ENCODE results near the gene CTNNBL1. TPM values are rescaled to one million over a fixed set of nuclear protein-coding genes. Genes with fewer than 3 reads are reported as not detected.

CTNNBL1 gene
- total RNA-seq, 2 experiments from 2014 or later = 72.6 to 93.4 TPM

DNA sequence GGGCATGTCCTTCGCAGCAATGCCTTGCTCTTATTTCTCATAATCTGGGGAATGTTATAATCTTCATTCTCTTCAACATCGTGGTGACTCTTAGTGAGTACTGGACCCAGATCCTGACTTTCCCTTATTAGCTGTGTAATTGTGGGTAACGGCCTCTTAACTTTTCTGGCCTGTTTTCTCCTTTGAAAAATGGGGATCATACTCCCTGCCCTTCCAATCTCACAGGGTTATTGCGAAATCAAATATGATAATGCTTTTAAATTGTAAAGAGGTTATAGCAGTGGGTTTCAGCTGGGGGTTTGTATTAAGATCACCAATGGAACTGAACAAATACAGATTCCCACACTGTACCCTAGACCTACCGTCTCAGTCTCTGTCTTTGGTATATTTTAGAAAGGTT is 77.1 kb downstream of the CTNNBL1 start:
- Mint-ChIP-seq H3K4me3 (no peak overlapping the region), H3K27me3 (no peaks in the 10 kb centered on the region), H3K4me1 (no peaks in the 10 kb centered on the region), H3K27ac (no peak overlapping the region), H3K9me3 (ENCODE audit: low read depth) (no peaks in the 10 kb centered on the region), H3K36me3 (ENCODE audit: low read depth) (peaks cover 21% of the 10 kb centered on the region)
- ChIA-PET CTCF (interaction anchor here (1.7 kb wide), 1 partner anchor 13 kb away, joined by 4 read pairs; no protein-coding TSS in a partner anchor), POLR2A (no interaction called here)
- ATAC-seq (no peak), DNase-seq (no peak)
- intact Hi-C loops (cut with DNase I, micrococcal nuclease) = no loop called here

DNA sequence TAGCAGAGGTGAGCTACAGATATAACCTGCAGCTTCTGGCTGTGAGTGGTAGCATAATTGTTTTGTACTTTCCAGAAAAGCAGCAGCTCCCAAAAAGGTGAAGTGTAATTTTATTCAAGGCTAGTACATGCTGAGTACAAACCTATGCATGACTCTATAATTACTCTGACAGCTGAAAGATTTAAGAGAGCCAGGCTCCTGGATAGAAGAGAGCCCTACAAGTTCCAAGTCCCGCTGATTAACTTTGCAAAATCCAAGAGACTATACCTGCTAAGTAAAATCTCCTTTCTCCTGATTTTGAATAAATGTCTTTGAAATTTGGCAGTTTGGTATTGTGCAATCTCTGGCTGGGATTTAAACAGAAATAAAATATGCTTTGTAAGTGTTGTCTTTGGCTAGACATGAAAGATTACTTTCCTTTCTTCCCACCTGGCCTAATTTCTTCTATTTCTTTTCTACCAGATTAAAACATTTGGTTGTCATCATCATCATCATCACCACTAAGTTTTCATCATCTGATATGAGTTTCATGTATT is 79.5 kb downstream of the CTNNBL1 start:
- H3K27ac Mint-ChIP-seq = no peak overlapping the region

DNA sequence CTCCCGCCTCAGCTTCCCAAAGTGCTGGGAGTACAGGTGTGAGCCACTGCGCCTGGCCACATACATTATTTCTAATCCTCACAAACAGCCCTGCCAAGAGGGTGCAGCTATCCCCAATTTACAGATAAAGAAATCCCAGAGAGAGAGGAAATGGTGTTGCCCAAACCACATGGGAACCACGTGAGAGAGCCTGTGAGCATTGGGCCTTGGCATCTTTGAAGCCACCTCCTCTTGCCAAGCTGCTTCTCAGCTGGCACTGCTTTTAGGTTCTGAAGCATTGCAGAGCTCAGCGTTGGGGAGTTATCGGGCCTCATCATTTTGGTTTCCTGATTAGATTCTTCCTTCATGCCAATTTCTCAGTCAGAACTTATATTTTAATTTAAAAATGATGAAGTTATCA is 80.3 kb downstream of the CTNNBL1 start:
- H3K4me3 Mint-ChIP-seq = no peak overlapping the region
- ChIA-PET CTCF (interaction anchor here (0.8 to 1.1 kb wide), 2 partner anchors 9 to 16 kb away, joined by 3 to 4 read pairs; no protein-coding TSS in a partner anchor), POLR2A (no interaction called here)
- H3K9me3 Mint-ChIP-seq (ENCODE audit: low read depth) = no peaks in the 10 kb centered on the region
- no peak overlapping the region for H3K27ac Mint-ChIP-seq
- intact Hi-C loops (cut with DNase I, micrococcal nuclease) = no loop called here
- peaks cover 33% of the 10 kb centered on the region for H3K36me3 Mint-ChIP-seq (ENCODE audit: low read depth)
- no peaks in the 10 kb centered on the region for H3K27me3 Mint-ChIP-seq
- DNase-seq = no peak
- no peak for ATAC-seq
- H3K4me1 Mint-ChIP-seq = no peaks in the 10 kb centered on the region

More for the DNA sequence above, 79.5 kb downstream of the CTNNBL1 start:
- Mint-ChIP-seq H3K27me3 (no peaks in the 10 kb centered on the region), H3K4me1 (no peaks in the 10 kb centered on the region), H3K36me3 (ENCODE audit: low read depth) (peaks cover 31% of the 10 kb centered on the region), H3K4me3 (no peak overlapping the region), H3K9me3 (ENCODE audit: low read depth) (no peaks in the 10 kb centered on the region)
- ChIA-PET CTCF (interaction anchor here (1.1 kb wide), 1 partner anchor 9 kb away, joined by 3 read pairs; no protein-coding TSS in a partner anchor), POLR2A (no interaction called here)
- intact Hi-C loops (cut with DNase I, micrococcal nuclease) = no loop called here
- DNase-seq = no peak
- ATAC-seq = no peak

DNA sequence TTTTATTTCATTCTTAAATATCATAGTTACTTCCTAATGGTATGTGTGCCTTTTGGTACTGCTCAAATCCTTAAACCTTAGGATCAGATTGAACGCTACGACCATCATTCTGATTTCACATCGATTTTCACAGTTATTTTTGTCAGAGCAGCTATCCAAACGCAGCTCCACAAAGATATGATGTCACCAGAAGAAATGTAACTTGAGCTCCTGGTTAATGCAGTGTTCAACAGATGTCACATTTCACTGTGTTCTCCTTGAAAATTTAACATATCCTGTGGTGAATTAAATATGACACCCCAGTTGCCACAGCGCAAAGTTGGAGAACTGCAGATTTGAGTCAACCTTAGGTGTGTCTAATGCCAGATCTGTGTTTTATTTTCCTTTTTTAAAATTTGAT is 81.4 kb downstream of the CTNNBL1 start:
- Mint-ChIP-seq H3K27ac (no peak overlapping the region), H3K4me1 (no peaks in the 10 kb centered on the region), H3K36me3 (ENCODE audit: low read depth) (peaks cover 39% of the 10 kb centered on the region), H3K4me3 (no peak overlapping the region), H3K9me3 (ENCODE audit: low read depth) (no peaks in the 10 kb centered on the region), H3K27me3 (no peaks in the 10 kb centered on the region)
- ATAC-seq (no peak), DNase-seq (no peak)
- intact Hi-C loops (cut with DNase I, micrococcal nuclease) = no loop called here
- POLR2A ChIA-PET = no interaction called here
- CTCF ChIA-PET = no interaction called here

DNA sequence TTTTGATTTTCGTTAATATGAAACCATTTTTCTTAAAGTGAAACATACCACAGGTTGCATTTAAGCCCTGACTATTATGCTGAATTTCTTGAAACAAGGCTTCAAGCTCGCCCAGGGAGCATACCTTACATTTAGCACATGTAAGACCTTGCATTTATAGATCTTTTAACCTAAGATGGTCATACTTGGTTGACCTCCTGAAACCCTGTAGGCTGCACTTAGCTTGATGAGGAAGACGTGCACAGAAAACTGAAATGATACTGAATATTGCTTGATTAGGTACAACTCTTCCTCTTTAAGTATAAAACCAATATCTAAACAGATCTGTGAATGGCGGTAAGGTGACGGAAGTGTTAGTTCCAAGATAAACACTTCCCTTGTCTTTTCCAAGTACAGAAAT is 82.2 kb downstream of the CTNNBL1 start:
- Mint-ChIP-seq H3K27me3 (no peaks in the 10 kb centered on the region), H3K36me3 (ENCODE audit: low read depth) (peaks cover 38% of the 10 kb centered on the region), H3K27ac (no peak overlapping the region), H3K4me3 (no peak overlapping the region), H3K4me1 (no peaks in the 10 kb centered on the region), H3K9me3 (ENCODE audit: low read depth) (no peaks in the 10 kb centered on the region)
- DNase-seq (no peak), ATAC-seq (no peak)
- CTCF ChIA-PET = no interaction called here
- POLR2A ChIA-PET = no interaction called here
- intact Hi-C loops (cut with DNase I, micrococcal nuclease) = no loop called here

DNA sequence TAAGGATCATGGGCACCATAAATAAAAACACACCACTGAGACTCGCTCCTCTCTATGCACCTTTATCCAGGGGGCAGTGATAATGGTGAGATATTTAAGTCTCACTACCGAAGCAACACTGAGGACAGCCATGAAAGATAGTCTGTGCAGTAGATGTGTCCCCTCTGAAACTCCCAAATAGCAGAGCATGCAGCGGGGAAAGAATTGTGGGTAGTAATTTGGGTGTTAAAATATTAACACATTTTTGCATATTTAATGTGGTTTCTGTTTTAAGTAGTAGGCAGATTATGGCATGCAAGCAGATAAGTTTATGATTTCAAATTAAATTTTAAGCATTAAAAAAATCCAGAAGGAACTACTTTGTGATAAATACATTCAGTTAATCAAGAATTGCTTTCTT is 82.7 kb downstream of the CTNNBL1 start:
- intact Hi-C loops (cut with DNase I, micrococcal nuclease) = no loop called here
- H3K27me3 Mint-ChIP-seq = no peaks in the 10 kb centered on the region
- no peak overlapping the region for H3K27ac Mint-ChIP-seq
- CTCF ChIA-PET = no interaction called here
- DNase-seq (no peak), ATAC-seq (no peak)
- POLR2A ChIA-PET = no interaction called here
- H3K36me3 Mint-ChIP-seq (ENCODE audit: low read depth) = peaks cover 38% of the 10 kb centered on the region
- no peaks in the 10 kb centered on the region for H3K9me3 Mint-ChIP-seq (ENCODE audit: low read depth)
- no peaks in the 10 kb centered on the region for H3K4me1 Mint-ChIP-seq
- H3K4me3 Mint-ChIP-seq = no peak overlapping the region

DNA sequence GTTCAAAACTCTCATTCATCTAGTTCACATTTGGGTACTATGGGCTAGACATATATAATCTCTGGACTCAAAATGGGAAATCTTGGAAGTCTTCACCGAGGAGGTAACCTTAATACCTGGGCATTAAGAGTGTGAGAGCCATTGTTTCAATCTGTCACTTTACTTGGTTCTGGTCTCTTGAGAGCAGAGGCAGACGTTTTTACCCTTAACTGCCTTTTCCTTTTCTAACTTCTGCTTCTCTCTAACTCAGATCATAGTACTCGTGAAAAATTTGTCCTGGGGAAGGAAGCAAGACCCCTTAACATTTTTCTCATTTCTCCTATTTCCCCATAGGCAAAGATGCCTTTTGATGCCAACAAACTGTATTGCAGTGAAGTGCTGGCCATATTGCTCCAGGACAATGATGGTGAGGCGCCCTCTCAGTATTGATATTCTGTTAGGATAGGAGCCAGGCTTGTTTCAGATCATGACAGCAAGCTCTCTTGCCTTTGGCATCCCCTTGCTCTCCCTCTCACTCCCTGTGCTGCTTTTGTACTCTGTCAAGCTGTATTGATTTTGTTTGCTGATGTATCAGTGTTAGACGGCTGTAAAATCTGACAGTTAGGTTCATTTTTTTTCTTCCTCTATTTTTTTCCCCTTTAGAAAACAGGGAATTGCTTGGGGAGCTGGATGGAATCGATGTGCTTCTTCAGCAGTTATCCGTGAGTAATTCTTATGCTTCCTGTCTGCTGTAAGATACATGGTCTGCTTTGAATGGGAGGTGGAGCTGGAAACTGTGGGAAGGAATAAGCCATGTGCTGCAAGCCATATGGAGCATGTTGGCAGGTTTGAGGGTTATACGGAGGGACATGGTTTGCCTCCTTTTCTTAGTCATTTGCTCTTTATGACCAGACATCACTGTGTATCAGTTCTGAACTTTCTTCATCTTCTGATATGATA is 83.5 kb downstream of the CTNNBL1 start:
- POLR2A ChIA-PET = no interaction called here

DNA sequence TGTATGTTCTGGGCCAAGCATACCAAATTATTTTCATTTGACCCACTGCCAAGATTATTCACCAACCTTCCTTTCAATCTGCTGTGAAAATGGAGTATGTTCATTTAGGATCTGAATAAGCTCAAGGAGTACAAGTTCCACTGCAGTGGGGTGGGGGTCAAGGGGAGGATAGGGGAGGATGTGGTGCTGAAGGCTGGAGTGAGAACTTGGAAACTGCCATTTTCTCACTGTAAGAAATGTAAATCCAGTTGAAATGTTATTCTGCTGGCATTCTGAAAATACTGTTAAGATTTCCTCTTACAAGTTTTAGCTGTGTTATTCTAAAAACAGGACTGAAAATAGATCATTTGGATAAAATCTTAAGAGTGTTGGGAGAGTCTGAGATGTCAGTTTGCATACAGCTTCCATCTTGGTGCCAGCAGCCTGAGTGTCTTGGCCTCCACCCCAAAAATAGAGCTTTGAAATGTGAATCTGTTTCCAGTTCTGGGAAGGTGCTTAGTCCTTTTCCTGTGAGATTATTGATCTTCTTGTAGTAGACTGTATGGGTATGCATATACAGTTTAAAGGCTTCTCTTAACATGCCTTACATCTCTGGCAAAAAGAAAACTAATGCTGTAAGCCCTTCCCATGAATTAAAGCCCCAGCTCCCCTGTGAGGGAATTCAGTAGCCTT is 84.3 kb downstream of the CTNNBL1 start:
- Mint-ChIP-seq H3K4me1 (no peaks in the 10 kb centered on the region), H3K27me3 (no peaks in the 10 kb centered on the region), H3K36me3 (ENCODE audit: low read depth) (peaks cover 30% of the 10 kb centered on the region), H3K9me3 (ENCODE audit: low read depth) (no peaks in the 10 kb centered on the region), H3K27ac (no peak overlapping the region), H3K4me3 (no peak overlapping the region)
- ChIA-PET CTCF (no interaction called here), POLR2A (no interaction called here)
- DNase-seq (no peak), ATAC-seq (no peak)
- intact Hi-C loops (cut with DNase I, micrococcal nuclease) = no loop called here

More for the DNA sequence above, 83.5 kb downstream of the CTNNBL1 start:
- intact Hi-C loops (cut with DNase I, micrococcal nuclease) = no loop called here
- H3K4me3 Mint-ChIP-seq = no peak overlapping the region
- H3K4me1 Mint-ChIP-seq = no peaks in the 10 kb centered on the region
- peaks cover 35% of the 10 kb centered on the region for H3K36me3 Mint-ChIP-seq (ENCODE audit: low read depth)
- no peak overlapping the region for H3K27ac Mint-ChIP-seq
- no peaks in the 10 kb centered on the region for H3K9me3 Mint-ChIP-seq (ENCODE audit: low read depth)
- no peak for ATAC-seq
- no peak for DNase-seq
- H3K27me3 Mint-ChIP-seq = no peaks in the 10 kb centered on the region
- CTCF ChIA-PET = no interaction called here

DNA sequence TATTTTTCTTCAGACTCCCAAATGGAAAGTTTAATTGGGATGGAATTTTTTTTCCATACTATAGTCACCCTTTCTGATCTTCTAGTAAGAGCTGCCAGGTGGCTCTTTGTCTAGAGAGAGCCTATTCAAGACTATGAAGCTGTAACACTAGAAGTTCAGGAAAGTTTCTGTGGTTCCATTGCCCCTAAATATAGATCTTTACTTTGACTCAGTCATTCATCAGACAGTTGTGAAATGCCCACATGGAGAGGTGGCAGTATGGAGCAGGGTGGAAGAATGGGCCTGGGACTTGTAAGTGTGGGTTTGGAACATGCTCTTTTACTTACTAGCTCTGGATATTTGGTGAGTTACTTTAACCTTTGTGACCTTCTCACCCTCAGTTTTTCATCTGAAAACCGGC is 87.8 kb downstream of the CTNNBL1 start:
- Mint-ChIP-seq H3K27ac (no peak overlapping the region), H3K4me3 (no peak overlapping the region), H3K27me3 (no peaks in the 10 kb centered on the region), H3K36me3 (ENCODE audit: low read depth) (peaks cover 43% of the 10 kb centered on the region), H3K4me1 (no peaks in the 10 kb centered on the region), H3K9me3 (ENCODE audit: low read depth) (no peaks in the 10 kb centered on the region)
- intact Hi-C loops (cut with DNase I, micrococcal nuclease) = no loop called here
- no peak for ATAC-seq
- POLR2A ChIA-PET = no interaction called here
- no peak for DNase-seq
- CTCF ChIA-PET = interaction anchor here (0.9 kb wide), 1 partner anchor 61 kb away, joined by 3 read pairs; no protein-coding TSS in a partner anchor

DNA sequence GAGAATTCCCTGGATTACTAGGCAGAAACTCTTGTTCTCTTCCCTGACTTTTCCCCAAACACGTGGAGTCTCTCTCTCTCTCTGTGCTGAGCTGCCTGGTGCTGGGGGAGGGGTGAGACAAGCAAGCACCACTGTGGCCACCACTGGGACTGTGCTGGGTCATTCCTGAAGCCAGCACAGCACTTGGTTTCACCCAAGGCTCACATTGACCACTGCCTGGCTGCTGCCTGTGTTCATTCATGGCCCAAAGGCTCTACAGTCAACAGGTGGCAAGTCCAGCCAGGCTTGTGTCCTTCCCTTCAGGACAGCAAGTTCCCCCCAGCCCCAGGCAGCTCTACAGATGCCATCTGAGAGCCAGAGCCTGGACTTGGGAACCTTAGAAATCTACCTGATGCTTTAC is 92.2 kb downstream of the CTNNBL1 start:
- CTCF ChIA-PET = interaction anchor here (1.0 kb wide), 1 partner anchor 134 kb away, joined by 3 read pairs; no protein-coding TSS in a partner anchor
- Mint-ChIP-seq H3K27me3 (no peaks in the 10 kb centered on the region), H3K36me3 (ENCODE audit: low read depth) (peaks cover 60% of the 10 kb centered on the region), H3K4me3 (no peak overlapping the region), H3K4me1 (no peaks in the 10 kb centered on the region), H3K27ac (no peak overlapping the region), H3K9me3 (ENCODE audit: low read depth) (no peaks in the 10 kb centered on the region)
- DNase-seq (no peak), ATAC-seq (no peak)
- intact Hi-C loops (cut with DNase I, micrococcal nuclease) = no loop called here
- POLR2A ChIA-PET = no interaction called here

DNA sequence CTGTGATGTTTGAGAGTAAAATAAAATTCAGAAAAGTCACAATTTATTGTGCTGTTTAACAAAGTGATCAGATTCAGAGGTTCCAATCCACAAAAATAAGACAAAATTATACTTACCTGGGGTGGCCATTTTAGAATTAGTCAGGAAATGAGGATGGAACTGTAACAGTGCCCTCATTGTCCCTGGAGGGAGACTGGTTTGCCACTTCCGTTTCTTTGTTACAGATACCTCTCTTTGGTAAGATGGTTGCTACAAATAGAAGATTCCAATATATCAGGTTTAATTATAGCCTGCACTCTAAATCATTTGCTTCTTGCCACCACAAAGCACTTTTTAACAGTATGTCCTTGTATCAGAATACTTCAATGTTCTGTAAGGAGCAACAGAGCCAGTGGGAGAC is 95.6 kb downstream of the CTNNBL1 start:
- DNase-seq (no peak), ATAC-seq (no peak)
- intact Hi-C loops (cut with DNase I, micrococcal nuclease) = no loop called here
- POLR2A ChIA-PET = no interaction called here
- CTCF ChIA-PET = no interaction called here
- H3K9me3 Mint-ChIP-seq (ENCODE audit: low read depth) = peaks cover 5% of the 10 kb centered on the region
- H3K36me3 Mint-ChIP-seq (ENCODE audit: low read depth) = peaks cover 69% of the 10 kb centered on the region
- no peaks in the 10 kb centered on the region for H3K4me1 Mint-ChIP-seq
- H3K27ac Mint-ChIP-seq = no peak overlapping the region
- no peaks in the 10 kb centered on the region for H3K27me3 Mint-ChIP-seq
- H3K4me3 Mint-ChIP-seq = no peak overlapping the region

DNA sequence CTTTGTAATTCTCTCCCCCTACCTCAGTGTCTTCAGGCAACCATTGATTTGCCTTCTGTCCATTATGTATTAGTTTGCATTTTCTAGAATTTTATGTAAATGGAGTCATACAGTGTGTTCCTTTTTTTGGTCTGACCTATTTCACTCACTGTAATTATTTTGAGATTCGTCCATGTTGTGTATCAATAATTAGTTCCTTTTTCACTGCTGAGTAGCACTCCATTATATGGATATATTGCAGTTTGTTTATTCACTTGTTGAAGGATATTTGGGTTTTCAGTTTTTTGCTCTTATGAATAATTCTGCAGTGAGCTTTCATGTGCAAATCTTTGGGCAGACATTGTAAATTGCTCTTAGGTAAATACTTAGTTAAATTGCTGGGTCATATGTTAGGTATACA is 97.1 kb downstream of the CTNNBL1 start:
- H3K36me3 Mint-ChIP-seq (ENCODE audit: low read depth) = peaks cover 63% of the 10 kb centered on the region
- ATAC-seq = no peak

More for the DNA sequence above, 97.1 kb downstream of the CTNNBL1 start:
- CTCF ChIA-PET = interaction anchor here (0.6 kb wide), 1 partner anchor 162 kb away, joined by 3 read pairs; no protein-coding TSS in a partner anchor
- H3K27me3 Mint-ChIP-seq = no peaks in the 10 kb centered on the region
- no peak overlapping the region for H3K4me3 Mint-ChIP-seq
- peaks cover 5% of the 10 kb centered on the region for H3K9me3 Mint-ChIP-seq (ENCODE audit: low read depth)
- POLR2A ChIA-PET = no interaction called here
- no peak for DNase-seq
- no peak overlapping the region for H3K27ac Mint-ChIP-seq
- no peaks in the 10 kb centered on the region for H3K4me1 Mint-ChIP-seq
- intact Hi-C loops (cut with DNase I, micrococcal nuclease) = no loop called here

Measured in activated CD4-positive, alpha-beta T cell treated with anti-CD3 and anti-CD28 coated beads for 36 hours (primary cell).